Ovary (tissue), 3 donors: Measurements from ENCODE around the gene CUZD1.

Source experiments
- EP300 ChIP-seq: sonication (generic); formaldehyde crosslinking; IDR thresholded peaks from one replicate; pipeline ENCODE4 v1.6.1; 2017; ENCODE audit warnings: antibody characterized with exemption
- POLR2A ChIP-seq: fragments of 450-650 bp; IDR thresholded peaks from one replicate; pipeline ENCODE4 v1.6.1; 2017; ENCODE audit warnings: antibody characterized with exemption, mild to moderate bottlenecking, moderate library complexity
- TF ChIP-seq, protein P1 (sequence below), 3 donors: fragments of 450-650 bp in 2 of 3; fragments of 200-600 bp in 1 of 3; IDR thresholded peaks; one replicate each; pipeline versions ENCODE4 v1.5.1 to v1.8.0; 2016 to 2022; ENCODE audit warnings: antibody characterized with exemption in 3 of 3, mild to moderate bottlenecking in 1 of 3
- donor health status: DM: no; HTN: no; CAD: no.

DNA sequence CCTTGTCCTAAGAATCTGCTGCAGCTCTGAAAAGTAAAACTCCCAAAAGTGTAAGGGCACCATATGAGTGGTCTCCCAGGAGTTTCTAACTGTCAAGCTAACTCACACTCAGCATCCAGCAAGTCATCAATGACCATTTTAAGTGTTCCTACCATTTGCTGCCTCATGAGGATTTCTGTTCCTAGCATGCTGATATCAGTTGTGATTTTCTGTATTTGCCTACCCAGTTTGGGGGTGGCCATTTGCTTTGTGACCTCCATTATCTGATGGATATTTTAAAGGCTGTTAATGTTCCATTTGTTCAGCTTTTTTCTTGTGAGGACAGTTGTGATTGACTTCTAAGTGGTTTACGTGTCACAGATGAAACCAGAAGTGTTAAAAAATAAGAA, 30.8 kb upstream of the CUZD1 start:
- TF ChIP-seq, protein P1, sequence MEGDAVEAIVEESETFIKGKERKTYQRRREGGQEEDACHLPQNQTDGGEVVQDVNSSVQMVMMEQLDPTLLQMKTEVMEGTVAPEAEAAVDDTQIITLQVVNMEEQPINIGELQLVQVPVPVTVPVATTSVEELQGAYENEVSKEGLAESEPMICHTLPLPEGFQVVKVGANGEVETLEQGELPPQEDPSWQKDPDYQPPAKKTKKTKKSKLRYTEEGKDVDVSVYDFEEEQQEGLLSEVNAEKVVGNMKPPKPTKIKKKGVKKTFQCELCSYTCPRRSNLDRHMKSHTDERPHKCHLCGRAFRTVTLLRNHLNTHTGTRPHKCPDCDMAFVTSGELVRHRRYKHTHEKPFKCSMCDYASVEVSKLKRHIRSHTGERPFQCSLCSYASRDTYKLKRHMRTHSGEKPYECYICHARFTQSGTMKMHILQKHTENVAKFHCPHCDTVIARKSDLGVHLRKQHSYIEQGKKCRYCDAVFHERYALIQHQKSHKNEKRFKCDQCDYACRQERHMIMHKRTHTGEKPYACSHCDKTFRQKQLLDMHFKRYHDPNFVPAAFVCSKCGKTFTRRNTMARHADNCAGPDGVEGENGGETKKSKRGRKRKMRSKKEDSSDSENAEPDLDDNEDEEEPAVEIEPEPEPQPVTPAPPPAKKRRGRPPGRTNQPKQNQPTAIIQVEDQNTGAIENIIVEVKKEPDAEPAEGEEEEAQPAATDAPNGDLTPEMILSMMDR (IDR thresholded peaks at IDR 0.05) = no peak
- TF ChIP-seq EP300 (no peak), POLR2A (no peak)
